Panc1 (cell line): ENCODE measurements around the gene NTNG1. TPM values are rescaled to one million over a fixed set of nuclear protein-coding genes. Genes with fewer than 3 reads are reported as not detected.

Experiments used
- ATAC-seq: fragments of 200-7000 bp; cut with Tn5 transposase; 2 replicates; pipeline ENCODE4 v1.9.1; 2020; ENCODE audit warnings: mild to moderate bottlenecking, moderate library complexity
- BruUV-seq: library from RNA; stranded (reverse); fragments of 400-500 nt; replicated peaks from 2 replicates; lab custom pipeline; 2021; lab: Mats Ljungman, UMichigan
- CTCF ChIA-PET: fragments of 300-600 bp; sonication (Branson Sonifier 250); formaldehyde crosslinking; loops from one replicate; lab custom pipeline; 2022; ENCODE audit warnings: antibody characterized with exemption; lab: Charles Lee
- POLR2A ChIA-PET: fragments of 300-600 bp; sonication (Branson Sonifier 250); formaldehyde crosslinking; loops from one replicate; lab custom pipeline; 2022; ENCODE audit warnings: antibody characterized with exemption; lab: Charles Lee
- DNase-seq: peaks from one replicate; pipeline ENCODE4 v3.0.0-alpha.2; 2010; ENCODE audit warnings: low read depth, low spot score
- H3K27ac ChIP-seq: 2 replicates; pipeline ENCODE4 v1.5.1; 2011; ENCODE audit warnings: mild to moderate bottlenecking, low read length, inconsistent platforms
- H3K27me3 ChIP-seq: fragments of 200-500 bp; sonication (Bioruptor generic); 2 replicates; pipeline ENCODE4 v1.6.0; 2014; ENCODE audit warnings: low read length, inconsistent platforms; ENCODE audit not compliant: control insufficient read depth, insufficient read depth
- H3K36me3 ChIP-seq: fragments of 200-500 bp; sonication (Bioruptor generic); 2 replicates; pipeline ENCODE4 v1.5.1; 2014; ENCODE audit warnings: inconsistent platforms, mild to moderate bottlenecking, low read length, moderate library complexity; ENCODE audit not compliant: control insufficient read depth, insufficient read depth
- H3K4me1 ChIP-seq: 2 replicates; pipeline ENCODE4 v1.5.1; 2011; ENCODE audit warnings: inconsistent platforms, mild to moderate bottlenecking, low read length, moderate library complexity; ENCODE audit not compliant: control insufficient read depth, insufficient read depth
- H3K4me3 ChIP-seq, 2 experiments: 2 replicates each; pipeline ENCODE4 v1.5.1; 2011 to 2012; ENCODE audit warnings: low read depth in 2 of 2, low read length in 2 of 2, mild to moderate bottlenecking in 2 of 2, inconsistent platforms in 1 of 2, moderate library complexity in 1 of 2
- H3K9me3 ChIP-seq: fragments of 200-500 bp; sonication (Bioruptor generic); 2 replicates; pipeline ENCODE4 v1.5.1; 2014; ENCODE audit warnings: low read depth, mild to moderate bottlenecking, inconsistent platforms, low read length, moderate library complexity; ENCODE audit not compliant: control insufficient read depth, insufficient read depth
- POLR2AphosphoS5 ChIP-seq: IDR thresholded peaks from 2 replicates; pipeline ENCODE4 v1.6.1; 2012; ENCODE audit warnings: mild to moderate bottlenecking, low read depth, low read length, moderate library complexity
- SIN3A ChIP-seq: IDR thresholded peaks from 2 replicates; pipeline ENCODE4 v1.6.1; 2012; ENCODE audit warnings: low read depth, mild to moderate bottlenecking, low read length, moderate library complexity, borderline replicate concordance; ENCODE audit not compliant: insufficient read depth
- TCF7L2 ChIP-seq: IDR thresholded peaks from 2 replicates; pipeline ENCODE4 v1.6.1; 2011; ENCODE audit warnings: mild to moderate bottlenecking, low read depth, low read length, inconsistent platforms
- in situ Hi-C: cut with HindIII; loops from 2 replicates; pipeline ENCODE4 v1.10.0; 2016; ENCODE audit warnings: low sequenced_read_pairs, low pct_unique_long_range_greater_than_20kb
- intact Hi-C: fragments of 100-400 bp; cut with micrococcal nuclease; formaldehyde crosslinking; loops from one replicate; pipeline ENCODE4 v1.10.0; 2022; ENCODE audit not compliant: unreplicated experiment
- total RNA-seq: library from RNA; stranded (reverse); gene quantifications from one replicate; pipeline ENCODE4 v1.2.1, GENCODE V29; 2021; ENCODE audit not compliant: unreplicated experiment
- TF ChIP-seq, protein P1 (sequence below), 2 experiments: IDR thresholded peaks; 2 replicates each; pipeline ENCODE4 v1.6.1; 2011 to 2012; ENCODE audit warnings: low read depth in 2 of 2, control low read depth in 1 of 2, low read length in 1 of 2, mild to moderate bottlenecking in 1 of 2, moderate library complexity in 1 of 2; ENCODE audit not compliant: insufficient read depth in 1 of 2
- TF ChIP-seq, protein P2 (sequence below): fragments of 450-650 bp; IDR thresholded peaks from 2 replicates; pipeline ENCODE4 v1.5.1; 2017; ENCODE audit warnings: mild to moderate bottlenecking

NTNG1 gene
- total RNA-seq, 1 experiment from 2014 or later, result 0.13 TPM

DNA sequence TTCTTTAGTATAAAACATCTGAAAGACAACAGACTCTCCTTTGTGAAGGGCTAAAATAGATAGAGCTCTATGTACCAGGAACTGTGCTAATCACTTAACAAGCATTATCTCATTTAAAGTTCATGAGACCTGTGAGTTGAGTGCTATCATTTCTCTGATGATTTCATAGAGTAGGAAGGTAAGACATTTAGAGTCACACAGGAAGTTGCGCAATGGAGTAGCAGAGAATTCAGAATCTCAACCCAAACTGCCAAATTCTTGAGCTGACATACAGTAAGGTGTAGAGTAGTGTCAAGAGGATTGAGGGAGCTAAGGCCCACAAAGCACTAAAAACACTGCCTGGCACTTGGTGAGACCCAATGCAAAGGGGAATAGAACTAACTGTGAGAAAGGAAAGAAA, 384.3 kb downstream of the NTNG1 start:
- no TSS peak for BruUV-seq
- no peaks in the 10 kb centered on the region for H3K9me3 ChIP-seq
- no peaks in the 10 kb centered on the region for H3K27me3 ChIP-seq
- H3K27ac ChIP-seq, result no peak overlapping the region
- ChIA-PET POLR2A (no interaction called here), CTCF (no interaction called here)
- no peaks in the 10 kb centered on the region for H3K4me1 ChIP-seq
- intact Hi-C loops (loop anchor here (10.0 kb wide), 1 partner anchor 250 kb away; no protein-coding TSS in a partner anchor), in situ Hi-C loops (no loop called here)
- H3K4me3 ChIP-seq, result no peak overlapping the region
- ATAC-seq (no peak), DNase-seq (no peak)
- H3K36me3 ChIP-seq, result no peaks in the 10 kb centered on the region
- TF ChIP-seq TCF7L2 (no peak), SIN3A (no peak), POLR2AphosphoS5 (no peak)
- TF ChIP-seq, protein P1, sequence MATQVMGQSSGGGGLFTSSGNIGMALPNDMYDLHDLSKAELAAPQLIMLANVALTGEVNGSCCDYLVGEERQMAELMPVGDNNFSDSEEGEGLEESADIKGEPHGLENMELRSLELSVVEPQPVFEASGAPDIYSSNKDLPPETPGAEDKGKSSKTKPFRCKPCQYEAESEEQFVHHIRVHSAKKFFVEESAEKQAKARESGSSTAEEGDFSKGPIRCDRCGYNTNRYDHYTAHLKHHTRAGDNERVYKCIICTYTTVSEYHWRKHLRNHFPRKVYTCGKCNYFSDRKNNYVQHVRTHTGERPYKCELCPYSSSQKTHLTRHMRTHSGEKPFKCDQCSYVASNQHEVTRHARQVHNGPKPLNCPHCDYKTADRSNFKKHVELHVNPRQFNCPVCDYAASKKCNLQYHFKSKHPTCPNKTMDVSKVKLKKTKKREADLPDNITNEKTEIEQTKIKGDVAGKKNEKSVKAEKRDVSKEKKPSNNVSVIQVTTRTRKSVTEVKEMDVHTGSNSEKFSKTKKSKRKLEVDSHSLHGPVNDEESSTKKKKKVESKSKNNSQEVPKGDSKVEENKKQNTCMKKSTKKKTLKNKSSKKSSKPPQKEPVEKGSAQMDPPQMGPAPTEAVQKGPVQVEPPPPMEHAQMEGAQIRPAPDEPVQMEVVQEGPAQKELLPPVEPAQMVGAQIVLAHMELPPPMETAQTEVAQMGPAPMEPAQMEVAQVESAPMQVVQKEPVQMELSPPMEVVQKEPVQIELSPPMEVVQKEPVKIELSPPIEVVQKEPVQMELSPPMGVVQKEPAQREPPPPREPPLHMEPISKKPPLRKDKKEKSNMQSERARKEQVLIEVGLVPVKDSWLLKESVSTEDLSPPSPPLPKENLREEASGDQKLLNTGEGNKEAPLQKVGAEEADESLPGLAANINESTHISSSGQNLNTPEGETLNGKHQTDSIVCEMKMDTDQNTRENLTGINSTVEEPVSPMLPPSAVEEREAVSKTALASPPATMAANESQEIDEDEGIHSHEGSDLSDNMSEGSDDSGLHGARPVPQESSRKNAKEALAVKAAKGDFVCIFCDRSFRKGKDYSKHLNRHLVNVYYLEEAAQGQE (IDR thresholded peaks at IDR 0.05; ENCODE audit: insufficient read depth in 1 of 2, low read depth in 2 of 2, low read length in 1 of 2), result no peak
- TF ChIP-seq, protein P2, sequence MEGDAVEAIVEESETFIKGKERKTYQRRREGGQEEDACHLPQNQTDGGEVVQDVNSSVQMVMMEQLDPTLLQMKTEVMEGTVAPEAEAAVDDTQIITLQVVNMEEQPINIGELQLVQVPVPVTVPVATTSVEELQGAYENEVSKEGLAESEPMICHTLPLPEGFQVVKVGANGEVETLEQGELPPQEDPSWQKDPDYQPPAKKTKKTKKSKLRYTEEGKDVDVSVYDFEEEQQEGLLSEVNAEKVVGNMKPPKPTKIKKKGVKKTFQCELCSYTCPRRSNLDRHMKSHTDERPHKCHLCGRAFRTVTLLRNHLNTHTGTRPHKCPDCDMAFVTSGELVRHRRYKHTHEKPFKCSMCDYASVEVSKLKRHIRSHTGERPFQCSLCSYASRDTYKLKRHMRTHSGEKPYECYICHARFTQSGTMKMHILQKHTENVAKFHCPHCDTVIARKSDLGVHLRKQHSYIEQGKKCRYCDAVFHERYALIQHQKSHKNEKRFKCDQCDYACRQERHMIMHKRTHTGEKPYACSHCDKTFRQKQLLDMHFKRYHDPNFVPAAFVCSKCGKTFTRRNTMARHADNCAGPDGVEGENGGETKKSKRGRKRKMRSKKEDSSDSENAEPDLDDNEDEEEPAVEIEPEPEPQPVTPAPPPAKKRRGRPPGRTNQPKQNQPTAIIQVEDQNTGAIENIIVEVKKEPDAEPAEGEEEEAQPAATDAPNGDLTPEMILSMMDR, result no peak

DNA sequence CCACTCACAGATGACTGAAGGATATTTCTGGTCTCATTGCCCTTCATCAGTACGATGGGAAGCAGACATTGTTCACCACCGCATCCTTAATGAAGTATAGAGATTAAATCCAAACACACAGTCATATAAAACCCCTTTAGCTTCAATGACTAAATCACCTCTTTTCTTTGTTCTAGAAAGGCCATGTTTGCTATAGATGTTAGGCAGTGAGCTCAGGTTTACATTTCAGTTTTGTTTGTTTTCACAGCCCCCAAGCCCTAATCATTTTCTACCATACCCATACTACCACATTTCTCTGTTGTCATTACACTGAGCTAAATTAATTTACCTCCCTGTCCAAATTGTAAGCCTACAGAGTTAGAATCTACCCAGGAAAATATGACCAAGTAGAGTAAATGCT, 385.1 kb downstream of the NTNG1 start:
- ATAC-seq (no peak), DNase-seq (no peak)
- no peak overlapping the region for H3K4me3 ChIP-seq
- no peaks in the 10 kb centered on the region for H3K27me3 ChIP-seq
- TF ChIP-seq, protein P2, result no peak
- TF ChIP-seq SIN3A (no peak), TCF7L2 (no peak)
- ChIA-PET CTCF (no interaction called here), POLR2A (no interaction called here)
- intact Hi-C loops, result loop anchor here (10.0 kb wide), 1 partner anchor 251 kb away; no protein-coding TSS in a partner anchor
- H3K4me1 ChIP-seq, result no peaks in the 10 kb centered on the region
- H3K9me3 ChIP-seq, result no peaks in the 10 kb centered on the region
- no TSS peak for BruUV-seq
- in situ Hi-C loops, result no loop called here
- H3K36me3 ChIP-seq, result no peaks in the 10 kb centered on the region
- no peak overlapping the region for H3K27ac ChIP-seq
